Stimulated activated effector memory CD8-positive, alpha-beta T cell treated with anti-CD3 and anti-CD28 coated beads, Interleukin-12 subunit alpha, Interleukin-12 subunit beta, amount 100 ng/mL, for 72 hours (primary cell): ENCODE results near the gene NEMP2.
"Not testable (repeated sequence)": the region's sequence is repeated elsewhere in the genome, so short reads cannot be mapped to it uniquely, and the experiment has no call there.

ENCODE experiments used
- ATAC-seq: fragments of 150-1000 bp; cut with Tn5 transposase; 2 replicates; pipeline ENCODE4 v1.10.0; 2021
- DNase-seq, 2 donors: peaks; one replicate each; pipeline ENCODE4 v3.0.0; 2021 to 2022; ENCODE audit warnings: low spot score in 2 of 2
- H3K27ac Mint-ChIP-seq: one replicate; pipeline ENCODE4 v1.8.0; 2022; ENCODE audit warnings: mild to moderate bottlenecking, mixed read lengths
- H3K36me3 Mint-ChIP-seq: one replicate; pipeline ENCODE4 v1.8.0; 2022; ENCODE audit warnings: mild to moderate bottlenecking, mixed read lengths
- H3K4me1 Mint-ChIP-seq: one replicate; pipeline ENCODE4 v1.8.0; 2022; ENCODE audit warnings: mixed read lengths
- H3K4me3 Mint-ChIP-seq: one replicate; pipeline ENCODE4 v1.8.0; 2022; ENCODE audit warnings: mild to moderate bottlenecking, mixed read lengths
- H3K9me3 Mint-ChIP-seq: one replicate; pipeline ENCODE4 v1.8.0; 2022; ENCODE audit warnings: mixed read lengths

NEMP2 gene

DNA sequence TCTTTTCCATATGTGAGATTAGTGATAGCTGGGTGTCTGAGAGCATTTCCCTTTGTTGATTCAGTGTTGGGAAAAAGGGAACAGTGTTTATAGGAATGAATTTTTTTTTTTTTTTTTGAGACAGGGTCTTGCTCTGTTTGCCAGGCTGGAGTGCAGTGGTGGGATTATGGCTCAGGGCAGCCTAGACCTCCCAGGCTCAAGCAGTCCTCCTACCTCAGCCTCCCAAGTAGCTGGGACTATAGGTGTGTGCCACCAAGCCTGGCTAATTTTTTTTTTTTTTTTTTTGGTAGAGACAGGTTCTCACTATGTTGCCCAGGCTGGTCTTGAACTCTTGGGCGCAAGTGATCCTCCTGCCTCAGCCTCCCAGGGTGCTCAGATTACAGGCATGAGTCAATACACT, 66.2 kb downstream of the NEMP2 start:
- Mint-ChIP-seq H3K36me3 (peaks cover 21% of the 10 kb centered on the region), H3K4me1 (peaks cover 53% of the 10 kb centered on the region), H3K27ac (peak overlapping the region; percentile 55)
- not testable (repeated sequence) for H3K4me3 Mint-ChIP-seq, ATAC-seq, DNase-seq, H3K9me3 Mint-ChIP-seq

DNA sequence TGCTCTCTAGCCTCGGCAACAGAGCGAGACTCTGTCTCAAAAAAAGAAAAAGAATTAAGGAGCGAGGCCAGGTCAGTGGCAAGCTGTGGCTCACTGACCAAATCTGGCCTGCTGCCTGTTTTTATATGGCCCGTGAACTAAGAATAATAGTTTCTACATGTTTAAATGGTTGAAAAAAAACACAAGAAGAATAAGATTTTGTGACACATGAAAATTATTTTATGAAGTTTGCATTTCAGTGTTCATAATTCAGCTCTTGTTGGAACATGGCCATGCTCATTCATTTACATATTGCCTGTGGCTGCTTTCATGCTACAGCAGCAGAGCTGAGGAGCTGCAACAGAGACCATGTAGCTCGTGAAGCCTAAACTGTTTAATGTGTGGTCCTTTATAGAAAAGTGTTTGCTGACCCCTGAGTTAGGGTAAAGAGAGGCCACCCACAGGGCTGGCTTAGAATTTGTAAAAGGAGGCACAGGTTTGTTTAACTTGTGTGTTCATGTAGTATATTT, 66.9 kb downstream of the NEMP2 start:
- Mint-ChIP-seq H3K27ac (peak overlapping the region; percentile 55), H3K4me3 (no peak overlapping the region), H3K4me1 (peaks cover 58% of the 10 kb centered on the region), H3K36me3 (peaks cover 21% of the 10 kb centered on the region), H3K9me3 (peaks cover 2% of the 10 kb centered on the region)
- no peak for DNase-seq
- no peak for ATAC-seq

DNA sequence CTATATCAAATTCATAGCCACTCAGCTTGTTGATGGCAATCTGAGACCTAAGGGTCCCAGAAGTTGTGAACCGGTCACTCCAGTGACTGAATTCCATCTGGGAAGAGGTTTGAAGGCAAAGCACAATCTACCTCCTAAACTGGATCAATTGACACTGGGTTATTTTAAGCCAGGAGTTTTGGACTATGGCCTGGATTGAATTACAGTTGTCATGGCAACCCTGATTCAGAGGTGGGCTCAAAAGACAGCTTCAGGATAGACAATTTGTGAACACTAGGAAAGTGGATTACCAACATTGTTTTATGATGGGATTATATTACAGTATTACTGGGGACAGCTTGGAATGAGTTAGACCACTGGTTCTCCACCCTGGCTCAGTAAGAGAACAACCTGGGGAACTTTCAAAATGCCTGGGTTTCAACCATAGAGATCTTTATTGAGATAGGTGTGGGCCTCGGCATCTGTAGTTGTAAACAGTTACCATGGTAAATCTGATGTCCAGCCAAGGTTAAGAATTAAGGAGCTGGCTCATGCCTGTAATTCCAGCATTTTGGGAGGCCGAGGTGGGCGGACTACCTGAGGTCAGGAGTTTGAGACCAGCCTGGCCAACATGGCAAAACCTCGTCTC, 67.6 kb downstream of the NEMP2 start:
- Mint-ChIP-seq H3K4me1 (peaks cover 56% of the 10 kb centered on the region), H3K4me3 (no peak overlapping the region), H3K36me3 (peaks cover 14% of the 10 kb centered on the region), H3K9me3 (no peaks in the 10 kb centered on the region), H3K27ac (peak overlapping the region; percentile 53)
- ATAC-seq (no peak), DNase-seq (no peak)

DNA sequence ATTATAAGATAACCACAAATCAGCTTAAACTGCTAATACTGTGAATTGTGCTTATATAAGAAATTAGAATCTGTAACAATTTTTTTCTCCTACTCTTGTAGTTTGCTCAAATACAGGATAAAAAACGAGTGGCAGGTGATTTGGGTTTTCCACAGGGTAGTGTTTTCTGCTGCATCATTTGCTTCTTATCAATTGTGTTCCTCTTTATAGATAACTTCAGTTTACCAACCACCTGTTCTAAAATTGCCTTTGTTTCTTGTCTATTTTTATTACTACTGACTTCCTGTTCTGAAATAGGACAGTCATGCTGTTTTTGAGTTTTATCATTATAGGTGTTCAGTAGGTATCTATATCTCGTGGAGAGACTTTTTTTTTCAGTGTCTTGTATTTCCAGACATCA, 69.5 kb downstream of the NEMP2 start:
- H3K27ac Mint-ChIP-seq, result no peak overlapping the region
- no peak for DNase-seq
- H3K4me3 Mint-ChIP-seq, result no peak overlapping the region
- no peak for ATAC-seq
- peaks cover 63% of the 10 kb centered on the region for H3K4me1 Mint-ChIP-seq
- H3K36me3 Mint-ChIP-seq, result peaks cover 8% of the 10 kb centered on the region
- H3K9me3 Mint-ChIP-seq, result no peaks in the 10 kb centered on the region

DNA sequence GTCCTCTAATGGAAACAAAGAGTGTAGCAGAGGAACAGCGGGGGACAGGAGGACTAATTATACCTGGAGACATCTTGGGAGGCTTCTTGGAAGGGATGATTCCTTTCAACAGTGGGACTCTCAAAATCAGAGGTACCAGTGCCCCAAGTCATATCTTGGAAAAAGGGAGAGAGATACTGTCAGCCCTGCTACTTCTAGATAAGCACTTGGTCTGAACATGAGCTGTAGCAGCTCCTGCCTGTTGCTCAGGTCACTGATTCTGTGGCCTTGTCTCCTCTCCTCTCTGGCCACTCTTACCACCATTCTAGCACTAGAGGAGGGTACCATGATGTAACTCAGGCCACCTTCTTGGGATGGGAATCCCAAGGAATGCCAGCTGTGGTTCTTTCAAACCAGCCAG, 71.9 kb downstream of the NEMP2 start:
- H3K4me3 Mint-ChIP-seq, result no peak overlapping the region
- H3K36me3 Mint-ChIP-seq, result peaks cover 7% of the 10 kb centered on the region
- DNase-seq (no peak), ATAC-seq (no peak)
- no peaks in the 10 kb centered on the region for H3K9me3 Mint-ChIP-seq
- peaks cover 64% of the 10 kb centered on the region for H3K4me1 Mint-ChIP-seq
- H3K27ac Mint-ChIP-seq, result no peak overlapping the region

DNA sequence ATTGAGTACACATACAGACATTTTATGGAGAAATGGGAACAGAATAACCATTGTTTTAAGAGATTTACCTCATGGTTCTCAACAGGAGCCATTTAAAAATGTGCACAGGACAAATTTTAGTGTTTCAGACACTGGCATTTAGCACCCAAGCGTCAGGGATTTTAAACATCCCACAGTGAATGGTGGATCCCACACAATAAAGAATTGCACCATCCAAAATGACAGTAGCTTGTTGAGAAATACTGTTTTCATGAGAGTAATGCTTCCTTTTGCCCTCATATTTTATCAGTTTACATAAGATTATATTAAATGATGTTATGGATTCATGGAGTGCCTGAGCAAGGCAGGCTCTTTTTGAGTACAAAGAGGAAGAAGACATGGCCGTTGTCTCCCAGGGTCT, 72.3 kb downstream of the NEMP2 start:
- H3K9me3 Mint-ChIP-seq, result no peaks in the 10 kb centered on the region
- DNase-seq, result no peak
- H3K4me3 Mint-ChIP-seq, result no peak overlapping the region
- peaks cover 66% of the 10 kb centered on the region for H3K4me1 Mint-ChIP-seq
- peaks cover 11% of the 10 kb centered on the region for H3K36me3 Mint-ChIP-seq
- no peak overlapping the region for H3K27ac Mint-ChIP-seq
- no peak for ATAC-seq

DNA sequence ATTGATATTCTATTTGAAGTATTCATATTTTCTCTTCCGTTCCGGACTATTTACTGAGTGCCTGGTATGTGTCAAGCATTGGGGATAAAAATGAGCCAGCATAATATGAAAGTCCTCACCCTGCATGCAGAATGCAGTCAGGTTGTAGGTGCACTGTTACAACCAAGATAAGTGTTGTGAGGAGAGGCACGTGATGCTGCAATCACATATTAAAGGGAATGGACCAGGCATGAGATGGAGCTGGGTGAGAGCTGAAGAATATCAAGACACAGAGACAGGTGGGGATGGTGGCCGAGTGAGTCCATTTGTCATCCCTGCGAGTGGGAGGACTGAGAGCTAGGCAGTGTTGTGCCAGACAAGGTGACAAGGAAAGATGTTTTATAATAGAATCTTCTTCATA, 74.0 kb downstream of the NEMP2 start:
- Mint-ChIP-seq H3K4me3 (no peak overlapping the region), H3K27ac (no peak overlapping the region), H3K9me3 (no peaks in the 10 kb centered on the region), H3K4me1 (peaks cover 60% of the 10 kb centered on the region), H3K36me3 (peaks cover 25% of the 10 kb centered on the region)
- ATAC-seq (no peak), DNase-seq (no peak)

DNA sequence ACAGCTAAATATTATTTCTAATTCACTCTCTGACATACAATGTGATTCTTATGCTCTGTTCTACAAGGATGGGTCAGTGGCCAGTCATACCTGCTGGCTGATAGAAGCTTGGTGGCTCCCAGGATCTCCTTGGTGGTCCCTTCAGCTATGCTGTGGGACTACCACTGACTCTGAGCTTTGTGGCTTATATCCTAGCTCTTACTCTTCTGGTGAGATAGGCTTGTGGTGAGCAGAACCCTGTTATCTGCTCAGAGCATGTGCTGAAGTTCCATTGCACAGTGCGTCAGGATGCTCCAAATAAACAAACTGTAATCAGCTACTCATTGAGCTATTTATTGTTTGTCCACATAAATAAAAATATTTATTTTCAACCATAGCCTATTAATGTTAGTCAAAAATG, 74.6 kb downstream of the NEMP2 start:
- H3K27ac Mint-ChIP-seq, result no peak overlapping the region
- no peaks in the 10 kb centered on the region for H3K9me3 Mint-ChIP-seq

DNA sequence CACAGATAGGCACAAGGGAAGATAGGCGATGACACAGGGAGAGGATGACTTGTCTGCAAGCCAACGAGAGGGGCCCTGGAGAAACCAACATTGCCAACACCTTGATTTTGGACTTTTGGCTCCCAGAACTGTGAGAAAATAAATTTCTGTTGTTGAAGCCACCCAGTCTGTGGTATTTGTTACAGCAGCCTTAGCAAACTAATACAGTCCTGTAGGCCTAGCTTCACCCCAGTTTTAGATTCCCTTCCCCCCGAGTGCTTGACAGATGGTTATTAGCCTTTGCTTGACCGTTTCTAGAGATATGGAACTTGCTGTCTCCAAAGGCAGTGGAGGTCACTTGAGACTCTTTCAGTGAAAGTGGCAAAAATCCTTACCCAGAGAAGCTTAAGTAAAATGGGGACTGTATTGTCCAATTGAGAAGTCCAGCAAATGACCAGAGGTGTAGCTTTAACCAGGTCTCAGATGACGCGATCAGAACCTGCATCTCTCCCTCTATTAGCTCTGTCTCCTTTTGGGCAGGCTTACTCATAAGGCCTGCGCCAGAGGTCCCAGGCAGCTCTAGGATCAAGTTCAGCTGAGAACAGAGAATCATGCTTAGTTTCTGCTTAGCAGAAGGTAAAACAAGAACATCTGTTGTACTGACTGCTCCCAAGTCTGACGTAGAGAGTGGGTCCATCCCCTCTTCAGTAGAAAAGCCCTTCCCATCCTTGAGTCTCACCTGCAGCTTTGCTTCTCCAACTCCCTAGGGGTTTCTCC, 76.0 kb downstream of the NEMP2 start:
- H3K27ac Mint-ChIP-seq, result no peak overlapping the region
- no peak for ATAC-seq
- peaks cover 57% of the 10 kb centered on the region for H3K4me1 Mint-ChIP-seq

More for the DNA sequence above, 74.6 kb downstream of the NEMP2 start:
- ATAC-seq (no peak), DNase-seq (no peak)
- Mint-ChIP-seq H3K4me1 (peaks cover 58% of the 10 kb centered on the region), H3K4me3 (no peak overlapping the region), H3K36me3 (peaks cover 25% of the 10 kb centered on the region)

DNA sequence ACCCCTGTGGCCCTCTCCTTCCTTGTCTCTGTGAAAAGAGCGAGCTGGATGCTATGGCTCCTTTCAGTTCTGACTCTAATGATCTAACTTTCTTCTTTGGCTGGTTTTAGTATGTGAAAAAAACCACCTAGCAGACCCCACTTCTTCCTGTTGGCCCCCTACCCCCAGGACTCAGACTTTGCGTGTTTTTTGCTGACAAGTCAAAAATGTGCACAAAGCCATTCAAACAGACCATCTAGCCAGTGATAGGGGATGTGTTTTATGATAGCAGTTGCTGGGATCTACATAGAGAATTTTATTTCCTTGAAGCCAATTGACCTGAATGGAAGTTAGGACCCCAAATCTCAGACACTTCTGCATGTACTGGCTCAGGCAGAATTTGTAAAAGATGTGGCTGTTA, 77.3 kb downstream of the NEMP2 start:
- Mint-ChIP-seq H3K27ac (no peak overlapping the region), H3K36me3 (peaks cover 25% of the 10 kb centered on the region), H3K4me1 (peaks cover 61% of the 10 kb centered on the region), H3K4me3 (no peak overlapping the region), H3K9me3 (no peaks in the 10 kb centered on the region)
- no peak for ATAC-seq
- no peak for DNase-seq

More for the DNA sequence above, 76.0 kb downstream of the NEMP2 start:
- Mint-ChIP-seq H3K9me3 (no peaks in the 10 kb centered on the region), H3K4me3 (no peak overlapping the region), H3K36me3 (peaks cover 25% of the 10 kb centered on the region)
- no peak for DNase-seq

DNA sequence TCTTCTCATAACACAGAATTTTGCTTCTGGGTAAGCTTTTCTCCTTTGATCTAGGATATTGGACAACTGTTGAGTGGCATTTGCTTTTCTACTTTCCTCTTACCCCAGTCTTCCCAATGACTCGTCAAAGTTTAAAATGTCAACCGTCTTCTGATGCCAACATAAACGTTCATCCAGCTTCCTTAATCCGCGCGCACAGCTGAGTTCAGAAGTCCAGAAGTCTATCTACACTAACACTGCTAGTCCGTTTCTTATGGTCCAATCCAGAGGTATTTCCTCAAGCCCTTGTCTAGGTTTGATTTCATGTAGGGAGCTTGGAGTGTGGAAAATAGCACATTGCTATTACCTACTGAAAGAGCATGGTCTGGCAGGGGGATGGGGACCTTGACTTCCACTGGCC, 77.7 kb downstream of the NEMP2 start:
- Mint-ChIP-seq H3K36me3 (peaks cover 25% of the 10 kb centered on the region), H3K4me1 (peaks cover 63% of the 10 kb centered on the region), H3K4me3 (no peak overlapping the region)

DNA sequence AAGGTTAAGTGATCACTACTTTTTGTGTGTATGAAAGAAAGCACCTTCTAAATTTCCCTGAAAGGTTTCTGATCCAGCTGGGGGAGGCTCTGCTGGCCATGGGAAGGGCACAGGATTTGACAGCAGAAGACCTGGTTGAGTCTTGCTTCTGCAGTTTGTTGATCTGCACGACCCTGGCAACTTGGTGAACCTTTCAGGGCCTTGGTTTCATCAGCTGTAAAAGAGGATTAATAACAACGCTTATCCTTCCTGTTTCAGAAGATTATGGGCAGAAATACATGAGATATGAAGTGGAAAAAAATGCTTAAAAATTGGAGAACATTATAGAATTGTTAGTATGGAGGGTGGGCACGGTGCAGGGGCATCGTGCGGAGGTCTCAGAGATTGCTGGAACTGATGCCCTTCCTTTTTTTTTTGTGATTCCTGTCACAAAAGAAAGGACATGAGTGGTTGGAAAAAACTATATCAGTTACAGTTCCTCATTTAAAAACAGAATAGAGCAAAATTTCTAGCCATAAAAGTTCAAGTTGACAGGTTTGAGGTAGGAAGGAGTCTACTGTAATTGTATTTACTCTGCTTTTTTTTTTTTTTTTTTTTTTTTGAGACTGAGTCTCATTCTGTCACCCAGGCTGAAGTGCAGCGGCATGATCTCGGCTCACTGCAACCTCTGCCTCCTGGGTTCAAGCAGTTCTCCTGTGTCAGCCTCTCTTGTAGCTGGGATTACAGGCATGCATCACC, 79.0 kb downstream of the NEMP2 start:
- Mint-ChIP-seq H3K4me3 (no peak overlapping the region), H3K9me3 (no peaks in the 10 kb centered on the region), H3K27ac (no peak overlapping the region), H3K36me3 (peaks cover 25% of the 10 kb centered on the region), H3K4me1 (peaks cover 73% of the 10 kb centered on the region)
- ATAC-seq (no peak), DNase-seq (no peak)

More for the DNA sequence above, 77.7 kb downstream of the NEMP2 start:
- ATAC-seq, result no peak
- DNase-seq, result no peak
- Mint-ChIP-seq H3K9me3 (no peaks in the 10 kb centered on the region), H3K27ac (no peak overlapping the region)

DNA sequence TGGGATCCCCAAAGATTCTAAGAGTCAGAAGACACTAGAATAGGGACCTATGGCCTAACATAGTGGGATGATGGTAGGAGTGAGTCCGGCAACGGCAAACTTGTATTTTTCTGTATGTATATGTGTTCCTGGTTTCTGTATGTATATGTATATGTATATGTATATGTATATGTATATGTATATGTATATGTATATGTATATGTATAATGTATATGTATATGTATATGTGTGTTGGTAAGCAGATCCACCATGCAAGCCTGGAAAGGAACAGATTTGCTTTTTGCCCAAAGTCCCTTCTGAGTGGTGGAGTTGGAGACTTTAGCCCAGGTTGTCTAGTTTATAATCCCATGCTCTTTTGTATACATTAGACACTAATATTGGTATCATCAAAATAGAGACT, 79.7 kb downstream of the NEMP2 start:
- H3K36me3 Mint-ChIP-seq, result peaks cover 25% of the 10 kb centered on the region
- H3K4me1 Mint-ChIP-seq, result peaks cover 69% of the 10 kb centered on the region
- H3K27ac Mint-ChIP-seq, result no peak overlapping the region

More for the DNA sequence above, 79.7 kb downstream of the NEMP2 start:
- Mint-ChIP-seq H3K4me3 (no peak overlapping the region), H3K9me3 (no peaks in the 10 kb centered on the region)
- DNase-seq (no peak), ATAC-seq (no peak)
